ENCODE results near the gene TRIM62. TPM values are rescaled to one million over a fixed set of nuclear protein-coding genes. Genes with fewer than 3 reads are reported as not detected.

TRIM62 gene
- total RNA-seq, 1 experiment from 2014 or later: 6.9 TPM

DNA sequence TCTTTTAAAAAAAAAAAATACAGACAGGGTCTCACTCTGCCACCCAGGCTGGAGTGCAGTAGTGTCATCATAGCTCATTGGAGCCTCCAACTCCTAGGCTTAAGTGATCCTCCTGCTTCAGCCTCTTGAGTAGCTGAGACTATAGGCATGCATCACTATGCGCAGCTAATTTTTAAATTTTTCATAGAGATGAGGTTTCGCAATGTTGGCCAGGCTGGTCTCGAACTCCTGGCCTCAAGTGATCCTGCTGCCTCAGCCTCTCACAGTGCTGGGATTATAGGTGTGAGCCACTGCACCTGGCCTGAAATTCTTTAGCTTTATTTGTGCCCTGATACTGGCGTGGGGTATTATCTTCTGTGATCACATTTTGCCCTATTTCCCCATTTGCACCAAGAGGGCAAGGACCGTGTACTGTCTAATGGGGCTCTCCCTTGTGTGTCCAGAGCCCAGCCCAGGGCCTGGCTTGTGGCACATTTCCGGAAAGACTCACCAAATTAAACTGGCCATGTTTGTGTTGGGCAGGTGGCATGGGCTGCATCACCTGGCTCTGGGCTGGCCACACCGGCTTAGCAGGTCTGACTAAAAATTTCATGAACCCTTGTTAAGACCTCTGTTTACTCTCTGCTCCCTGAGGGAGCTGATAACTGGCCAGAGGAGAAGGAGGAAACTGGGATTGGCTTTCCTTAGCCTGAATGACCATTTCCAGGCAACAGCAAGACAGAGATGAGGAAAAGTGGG is 32.2 kb downstream of the TRIM62 start:
- no peak overlapping the region for H3K56ac ChIP-seq (ENCODE audit: insufficient read length, low read depth, low read length)
- TF ChIP-seq, protein P1, sequence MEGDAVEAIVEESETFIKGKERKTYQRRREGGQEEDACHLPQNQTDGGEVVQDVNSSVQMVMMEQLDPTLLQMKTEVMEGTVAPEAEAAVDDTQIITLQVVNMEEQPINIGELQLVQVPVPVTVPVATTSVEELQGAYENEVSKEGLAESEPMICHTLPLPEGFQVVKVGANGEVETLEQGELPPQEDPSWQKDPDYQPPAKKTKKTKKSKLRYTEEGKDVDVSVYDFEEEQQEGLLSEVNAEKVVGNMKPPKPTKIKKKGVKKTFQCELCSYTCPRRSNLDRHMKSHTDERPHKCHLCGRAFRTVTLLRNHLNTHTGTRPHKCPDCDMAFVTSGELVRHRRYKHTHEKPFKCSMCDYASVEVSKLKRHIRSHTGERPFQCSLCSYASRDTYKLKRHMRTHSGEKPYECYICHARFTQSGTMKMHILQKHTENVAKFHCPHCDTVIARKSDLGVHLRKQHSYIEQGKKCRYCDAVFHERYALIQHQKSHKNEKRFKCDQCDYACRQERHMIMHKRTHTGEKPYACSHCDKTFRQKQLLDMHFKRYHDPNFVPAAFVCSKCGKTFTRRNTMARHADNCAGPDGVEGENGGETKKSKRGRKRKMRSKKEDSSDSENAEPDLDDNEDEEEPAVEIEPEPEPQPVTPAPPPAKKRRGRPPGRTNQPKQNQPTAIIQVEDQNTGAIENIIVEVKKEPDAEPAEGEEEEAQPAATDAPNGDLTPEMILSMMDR (conservative IDR thresholded peaks at IDR 0.05): no peak

More for the DNA sequence above, 32.2 kb downstream of the TRIM62 start:
- Histone ChIP-seq H2AFZ (ENCODE audit: low read length) (no peak overlapping the region), H3K27me3 (ENCODE audit: insufficient read depth, low read length) (no peaks in the 10 kb centered on the region), H3T11ph (ENCODE audit: low read length) (no peak overlapping the region), H3K79me1 (ENCODE audit: insufficient read depth, low read depth, low read length, poor library complexity, severe bottlenecking) (no peaks in the 10 kb centered on the region), H2AK5ac (ENCODE audit: insufficient read length, low read length) (no peak overlapping the region), H3K27ac (ENCODE audit: insufficient read length, low read depth, low read length) (no peak overlapping the region), H2BK12ac (ENCODE audit: insufficient read length, low read depth, low read length) (no peak overlapping the region), H4K20me1 (ENCODE audit: control insufficient read depth, insufficient read depth, insufficient read length) (no peaks in the 10 kb centered on the region), H3K79me2 (ENCODE audit: insufficient read depth, low read length) (no peaks in the 10 kb centered on the region), H2BK20ac (ENCODE audit: low read depth, low read length, poor library complexity, severe bottlenecking) (no peak overlapping the region), H3K4me1 (ENCODE audit: insufficient read depth, low read length) (peaks cover 9% of the 10 kb centered on the region; the same call in 1 of the 2 replicates), H3K4me2 (ENCODE audit: insufficient read depth, insufficient read length, low read length) (no peak overlapping the region), H2BK120ac (ENCODE audit: low read depth, low read length, poor library complexity, severe bottlenecking) (no peak overlapping the region), H2BK15ac (ENCODE audit: low read depth, low read length) (no peak overlapping the region), H3K23ac (ENCODE audit: insufficient read length, low read depth, low read length) (no peak overlapping the region), H3K9ac (ENCODE audit: extremely low read depth, insufficient read length, low read length) (no peak overlapping the region), H3K9me3 (ENCODE audit: control insufficient read depth, low read depth, low read length) (no peaks in the 10 kb centered on the region), H3K4ac (ENCODE audit: low read depth, low read length) (no peak overlapping the region), H4K91ac (ENCODE audit: insufficient read length, low read depth, low read length) (no peak overlapping the region), H3K23me2 (ENCODE audit: insufficient read length, low read depth, low read length, poor library complexity, severe bottlenecking) (no peaks in the 10 kb centered on the region), H2BK5ac (ENCODE audit: insufficient read length, low read length) (no peak overlapping the region), H3K14ac (ENCODE audit: insufficient read depth, low read length) (no peak overlapping the region), H3K18ac (ENCODE audit: insufficient read length, low read depth, low read length) (no peak overlapping the region), H4K8ac (replicated peaks; ENCODE audit: insufficient read length, low read depth, low read length) (no peak overlapping the region), H4K5ac (ENCODE audit: insufficient read length, low read depth, low read length) (no peak overlapping the region)
- Mint-ChIP-seq H3K36me3 (ENCODE audit: insufficient read depth in 1 of 3, low read depth in 3 of 3) (peaks cover 4 to 12% (median 8%) of the 10 kb centered on the region in 3 experiments; a peak in 4 of 7 replicates), H3K27me3 (ENCODE audit: low read depth) (peaks cover 1% of the 10 kb centered on the region; the same call in 1 of the 2 replicates), H3K27ac (no peak overlapping the region), H3K4me3 (no peak overlapping the region), H3K9me3 (no peaks in the 10 kb centered on the region), H3K4me1 (peaks cover 33 to 41% of the 10 kb centered on the region in 2 experiments)
- no peak for DNase-seq
- no CpG with 5 or more reads among the region's 7 CpGs for WGBS (ENCODE audit: extremely low coverage, insufficient read length, low lambda C conversion rate)

All from H9 (cell line).